ENCODE measurements around the gene RIPK3.
A peak's percentile ranks its signal among the peaks of the same experiment; 100 is the strongest.

Gene RIPK3

GRCh38 chr14:24321212-24321975, 18.4 kb downstream of the RIPK3 start:
- DNase-seq (ENCODE audit: low read depth), result no peak

DNA sequence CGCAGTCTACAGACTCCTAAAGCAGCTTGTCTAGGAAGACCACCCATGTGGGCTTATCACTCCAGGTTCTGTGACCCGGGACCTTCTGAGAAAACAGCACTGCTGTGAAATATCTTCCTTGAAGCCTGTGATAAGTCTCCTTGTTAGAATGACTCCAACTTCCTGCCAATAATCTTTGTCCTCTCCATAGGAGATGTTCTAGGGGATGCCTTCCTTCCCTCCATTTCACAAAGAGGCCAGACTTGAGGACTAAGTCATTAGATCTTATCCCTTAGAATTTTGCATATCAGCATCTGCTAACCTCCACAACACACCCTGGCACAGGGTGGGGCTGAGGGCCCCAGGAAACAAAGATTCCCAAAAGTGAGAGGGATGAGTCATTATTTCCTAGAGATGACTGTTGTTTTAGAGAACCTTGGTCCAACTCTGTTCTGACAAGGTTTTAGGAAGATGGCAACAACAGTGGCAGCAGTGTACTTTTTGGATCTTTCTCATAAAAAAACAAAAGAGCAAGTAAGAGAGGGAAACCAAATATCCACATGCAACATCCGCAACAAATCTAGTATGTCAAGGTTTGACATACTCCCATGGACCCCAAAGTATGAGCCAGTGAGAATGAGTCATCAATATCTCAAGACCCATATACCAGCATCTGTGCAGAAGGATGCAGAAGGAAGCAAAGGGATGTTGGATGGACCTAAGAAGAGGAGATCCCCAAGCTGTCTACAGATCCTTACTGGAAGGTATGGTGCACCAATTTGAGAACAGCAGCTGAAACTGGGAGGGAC, 22.5 kb downstream of the RIPK3 start:
- peak; percentile 67 for DNase-seq (ENCODE audit: low read depth)

DNA sequence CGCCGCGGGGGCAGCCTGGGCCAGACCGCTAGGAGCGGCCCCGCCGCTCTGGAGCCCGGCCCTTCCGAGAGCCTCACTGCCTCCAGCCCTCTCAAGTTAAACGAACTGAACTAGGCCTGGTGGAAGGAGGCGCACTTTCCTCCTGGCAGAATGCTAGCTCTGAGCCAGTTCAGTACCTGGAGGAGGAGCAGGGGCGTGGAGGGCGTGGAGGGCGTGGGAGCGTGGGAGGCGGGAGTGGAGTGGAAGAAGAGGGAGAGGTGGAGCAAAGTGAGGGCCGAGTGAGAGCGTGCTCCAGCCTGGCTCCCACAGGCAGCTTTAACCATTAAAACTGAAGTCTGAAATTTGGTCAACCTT, 23.2 kb downstream of the RIPK3 start:
- DNase-seq (ENCODE audit: low read depth), result no peak

- DNase-seq (ENCODE audit: low read depth), result no peak
Observed at GRCh38 chr14:24315807-24316596, 23.8 kb downstream of the RIPK3 start.

GRCh38 chr14:24315243-24315806, 24.5 kb downstream of the RIPK3 start:
- DNase-seq (ENCODE audit: low read depth), result no peak

DNA sequence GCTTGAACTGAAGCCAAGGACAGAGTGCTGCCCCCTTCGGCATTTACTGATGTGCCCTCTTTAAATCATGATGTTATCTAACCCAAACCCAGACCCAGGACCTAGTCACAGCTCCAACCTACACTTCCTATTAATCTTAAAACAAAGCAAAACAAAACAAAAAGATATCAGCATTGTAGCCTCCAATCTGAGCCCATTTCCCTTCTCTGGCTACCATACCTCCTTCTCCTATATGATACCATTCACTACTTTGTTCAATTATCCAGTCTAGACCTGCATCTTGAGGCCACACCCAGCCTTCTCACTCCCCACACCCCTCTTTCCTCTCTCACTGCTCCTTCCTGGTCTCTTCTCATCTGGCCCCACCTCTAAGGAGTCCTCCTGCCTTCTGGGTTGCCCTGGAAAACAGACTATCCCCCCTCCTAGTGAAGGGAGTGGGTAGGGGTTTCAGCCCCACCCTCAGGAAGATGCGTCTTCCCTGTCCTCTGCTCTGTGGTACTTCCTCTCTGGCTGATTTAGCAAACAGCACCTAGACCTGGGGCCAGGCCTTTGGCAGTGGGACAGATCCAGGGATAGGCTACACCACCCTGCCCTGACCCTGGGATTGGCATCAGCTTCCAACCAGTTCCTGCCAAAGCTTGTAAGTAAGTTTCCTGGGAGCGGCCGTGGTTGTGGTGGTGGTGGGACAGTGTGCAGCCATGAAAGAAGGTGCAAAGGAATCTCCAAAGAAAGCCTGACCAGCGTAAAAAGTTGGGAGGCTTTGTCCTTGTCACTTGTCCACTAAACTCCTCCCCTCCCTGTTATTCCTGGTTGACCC, 25.2 kb downstream of the RIPK3 start:
- no peak for DNase-seq (ENCODE audit: low read depth)

- DNase-seq (ENCODE audit: low read depth), result no peak
Observed at GRCh38 chr14:24313913-24314312, 25.9 kb downstream of the RIPK3 start.

- DNase-seq (ENCODE audit: low read depth), result no peak
Observed at GRCh38 chr14:24312736-24313507, 26.9 kb downstream of the RIPK3 start.

DNA sequence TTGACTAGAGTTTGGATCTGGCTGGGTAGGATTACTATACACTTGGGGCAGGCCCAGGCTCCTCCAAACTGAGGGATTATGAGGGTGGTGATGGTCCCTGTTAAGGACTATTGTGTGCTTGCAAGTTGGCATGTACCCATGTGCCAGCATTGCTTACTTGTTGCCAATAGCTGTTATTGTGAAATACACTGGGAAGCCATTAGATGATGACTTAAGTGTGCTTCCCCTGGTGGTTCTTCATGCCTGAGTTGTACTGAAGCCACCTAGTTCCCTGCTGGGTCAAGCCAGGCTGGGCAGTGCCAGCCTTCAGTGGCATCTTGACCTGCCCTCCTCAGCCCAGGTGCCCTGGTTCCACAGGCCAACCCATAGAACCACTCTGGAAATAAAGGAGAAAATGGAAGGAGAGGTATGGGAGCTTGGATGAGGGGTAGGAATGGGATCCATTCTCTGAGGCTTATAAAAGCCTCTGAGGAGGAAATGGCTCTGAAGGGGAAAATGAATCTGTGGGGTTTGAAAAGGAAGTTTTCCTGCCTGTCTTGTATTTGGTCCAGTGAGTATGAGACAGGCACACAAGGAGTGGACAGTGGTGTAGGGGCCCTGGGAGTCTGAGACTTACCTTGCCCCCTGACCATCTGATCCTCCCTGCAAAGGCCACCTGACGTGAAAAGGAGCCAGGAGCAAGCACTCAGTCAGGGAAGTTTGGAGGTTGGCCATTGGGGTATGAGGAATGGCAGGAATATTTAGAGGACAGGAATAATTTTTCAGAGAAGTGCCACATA, 27.8 kb downstream of the RIPK3 start:
- DNase-seq (ENCODE audit: low read depth), result no peak

DNA sequence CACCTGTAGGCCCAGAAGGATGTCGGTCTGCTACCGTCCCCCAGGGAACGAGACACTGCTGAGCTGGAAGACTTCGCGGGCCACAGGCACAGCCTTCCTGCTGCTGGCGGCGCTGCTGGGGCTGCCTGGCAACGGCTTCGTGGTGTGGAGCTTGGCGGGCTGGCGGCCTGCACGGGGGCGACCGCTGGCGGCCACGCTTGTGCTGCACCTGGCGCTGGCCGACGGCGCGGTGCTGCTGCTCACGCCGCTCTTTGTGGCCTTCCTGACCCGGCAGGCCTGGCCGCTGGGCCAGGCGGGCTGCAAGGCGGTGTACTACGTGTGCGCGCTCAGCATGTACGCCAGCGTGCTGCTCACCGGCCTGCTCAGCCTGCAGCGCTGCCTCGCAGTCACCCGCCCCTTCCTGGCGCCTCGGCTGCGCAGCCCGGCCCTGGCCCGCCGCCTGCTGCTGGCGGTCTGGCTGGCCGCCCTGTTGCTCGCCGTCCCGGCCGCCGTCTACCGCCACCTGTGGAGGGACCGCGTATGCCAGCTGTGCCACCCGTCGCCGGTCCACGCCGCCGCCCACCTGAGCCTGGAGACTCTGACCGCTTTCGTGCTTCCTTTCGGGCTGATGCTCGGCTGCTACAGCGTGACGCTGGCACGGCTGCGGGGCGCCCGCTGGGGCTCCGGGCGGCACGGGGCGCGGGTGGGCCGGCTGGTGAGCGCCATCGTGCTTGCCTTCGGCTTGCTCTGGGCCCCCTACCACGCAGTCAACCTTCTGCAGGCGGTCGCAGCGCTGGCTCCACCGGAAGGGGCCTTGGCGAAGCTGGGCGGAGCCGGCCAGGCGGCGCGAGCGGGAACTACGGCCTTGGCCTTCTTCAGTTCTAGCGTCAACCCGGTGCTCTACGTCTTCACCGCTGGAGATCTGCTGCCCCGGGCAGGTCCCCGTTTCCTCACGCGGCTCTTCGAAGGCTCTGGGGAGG, 28.9 kb downstream of the RIPK3 start, which contains the start of gene LTB4R:
Gene LTB4R, plus strand, starts transcription at position 857 of the 959 bp plus-strand sequence. CDS start 4,150 bp downstream, outside the sequence.
- no peak for DNase-seq (ENCODE audit: low read depth)

- DNase-seq (ENCODE audit: low read depth), result no peak
Observed at GRCh38 chr14:24310265-24310645, 29.5 kb downstream of the RIPK3 start.

DNA sequence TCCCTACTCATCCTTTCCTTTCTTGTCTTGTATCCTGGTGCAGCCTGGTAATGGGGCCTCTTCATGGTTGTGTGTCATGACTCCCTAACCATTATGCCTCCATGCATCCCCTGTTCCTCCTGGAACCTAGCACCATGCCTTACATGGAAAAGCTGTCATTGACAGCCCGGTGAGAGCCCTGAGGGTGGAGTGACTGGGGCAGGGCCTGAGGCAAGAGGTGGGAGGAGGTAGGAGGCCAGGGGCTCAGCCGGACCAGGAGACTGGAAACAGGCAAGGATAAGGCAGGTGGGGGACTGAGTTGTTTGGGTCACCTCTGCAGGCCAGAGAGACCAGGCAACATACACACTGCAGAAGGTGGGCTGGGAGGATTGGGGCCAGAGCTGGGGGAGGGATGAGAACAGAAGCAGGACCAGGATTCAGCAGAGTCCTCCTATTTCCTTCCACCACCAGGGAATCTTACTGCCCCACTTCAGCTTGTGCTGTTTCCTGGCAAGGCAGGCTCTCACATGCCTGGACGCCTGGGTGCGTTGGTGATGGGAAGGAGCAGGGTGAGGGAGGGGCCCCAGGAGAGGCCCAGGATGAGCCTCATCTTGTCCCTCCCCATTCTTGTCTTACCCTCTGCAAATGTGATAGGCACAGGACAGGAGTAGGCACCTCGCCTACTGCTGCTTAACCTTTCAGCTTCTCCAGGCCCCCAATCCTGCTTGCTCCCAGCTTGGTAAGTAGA, 30.1 kb downstream of the RIPK3 start, which contains the start of gene LTB4R2:
Gene LTB4R2, plus strand, starts transcription at position 603 of the 727 bp plus-strand sequence. CDS start 525 bp downstream, outside the sequence.
- DNase-seq (ENCODE audit: low read depth), result no peak

GRCh38 chr14:24308342-24309124, 31.3 kb downstream of the RIPK3 start:
- DNase-seq (ENCODE audit: low read depth), result no peak

DNA sequence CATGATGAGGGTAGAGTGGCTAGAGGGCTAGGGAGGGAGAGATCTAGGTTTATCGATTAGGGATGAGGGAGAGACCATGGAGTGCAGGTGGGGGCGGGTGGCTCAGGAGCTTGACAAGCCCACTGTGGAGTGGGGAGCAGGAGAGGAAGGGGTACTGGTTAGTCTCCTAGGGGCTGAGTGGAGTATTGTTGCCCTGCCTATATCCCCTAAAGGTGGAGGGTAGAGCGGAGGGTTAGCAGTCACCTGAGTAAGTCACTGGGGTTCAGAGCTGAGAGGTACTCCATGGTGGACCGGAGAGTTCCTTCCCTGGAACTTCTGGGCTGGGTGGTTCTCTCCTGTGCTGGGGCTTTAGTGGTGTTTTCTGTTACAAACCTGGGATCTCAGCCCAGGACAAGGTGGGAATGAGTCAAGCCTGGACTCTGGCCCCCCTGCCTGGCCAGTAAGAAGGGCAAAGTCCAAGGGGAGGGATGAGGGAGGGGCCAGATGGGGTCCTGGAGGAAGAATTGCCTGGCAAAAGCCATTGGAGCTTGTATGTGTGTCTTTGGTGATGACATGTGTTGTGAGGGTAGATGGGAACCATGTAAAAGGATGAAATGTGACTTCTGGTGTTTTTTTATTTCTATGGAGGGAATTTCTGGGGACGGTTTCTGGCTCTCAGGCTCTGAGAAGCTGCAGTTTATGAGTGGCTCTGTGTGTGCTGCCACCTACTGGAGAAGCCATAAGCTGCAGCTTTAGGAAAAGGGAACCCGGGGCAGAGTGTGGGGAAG, 32.0 kb downstream of the RIPK3 start, which contains the start of gene CIDEB:
Gene CIDEB, minus strand, starts transcription at position 403 of the 767 bp plus-strand sequence. Its CDS starts 119 bp downstream, at position 284.
- DNase-seq (ENCODE audit: low read depth), result no peak

DNA sequence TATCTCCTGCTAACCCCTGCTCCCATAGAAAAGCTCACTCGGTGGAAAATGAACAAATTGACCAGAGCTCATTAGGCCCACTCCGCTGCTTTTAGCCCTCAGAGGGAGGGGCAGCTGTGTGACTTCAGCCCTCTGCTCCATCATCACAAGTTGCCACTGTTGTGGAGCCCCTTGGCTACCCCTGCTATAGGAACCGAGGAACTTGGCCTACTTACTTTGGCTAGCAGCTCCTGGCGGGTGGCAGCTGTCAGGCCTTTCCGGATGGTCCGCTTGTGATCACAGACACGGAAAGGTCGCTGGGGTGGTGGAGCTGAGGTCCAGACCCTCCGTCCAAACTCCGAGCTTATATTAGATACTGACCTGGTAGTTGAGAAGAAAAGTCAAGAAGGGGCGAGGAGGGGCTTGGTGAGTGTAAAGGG, 32.6 kb downstream of the RIPK3 start:
- DNase-seq (ENCODE audit: low read depth), result no peak

GRCh38 chr14:24304019-24304387, 35.8 kb downstream of the RIPK3 start:
- no peak for DNase-seq (ENCODE audit: low read depth)

Measured in stromal cell of bone marrow (primary cell).